ENCODE measurements around the gene SHE.
"Not testable (repeated sequence)": the region's sequence is repeated elsewhere in the genome, so short reads cannot be mapped to it uniquely, and the experiment has no call there.

The SHE gene

GRCh38 chr1:154520333-154520732 is 18.1 kb upstream of the SHE start:
- DNase-seq, result no peak
- intact Hi-C loops (cut with DNase I), result no loop called here

GRCh38 chr1:154519591-154519991 is 17.4 kb upstream of the SHE start:
- intact Hi-C loops (cut with DNase I), result no loop called here
- no peak for DNase-seq

GRCh38 chr1:154517661-154518060 is 15.4 kb upstream of the SHE start:
- no peak for DNase-seq
- intact Hi-C loops (cut with DNase I), result no loop called here

- no peak for DNase-seq
- intact Hi-C loops (cut with DNase I), result no loop called here
Measured at GRCh38 chr1:154514066-154514553, 11.9 kb upstream of the SHE start.

GRCh38 chr1:154512760-154513159 is 10.5 kb upstream of the SHE start:
- no peak for DNase-seq
- intact Hi-C loops (cut with DNase I), result no loop called here

- intact Hi-C loops (cut with DNase I), result no loop called here
- no peak for DNase-seq
Measured at GRCh38 chr1:154503898-154504297, 1.7 kb upstream of the SHE start.

GRCh38 chr1:154502744-154503115 is 518 bp upstream of the SHE start:
- intact Hi-C loops (cut with DNase I), result no loop called here
- DNase-seq, result no peak

- intact Hi-C loops (cut with DNase I), result no loop called here
- DNase-seq, result peak in 3 of 42 donors; percentile 10 to 27 (median 18)
Measured at GRCh38 chr1:154501423-154502065, 668 bp downstream of the SHE start.

GRCh38 chr1:154500533-154500932 is 1.7 kb downstream of the SHE start:
- intact Hi-C loops (cut with DNase I), result no loop called here
- DNase-seq, result no peak

- intact Hi-C loops (cut with DNase I), result no loop called here
- no peak for DNase-seq
Measured at GRCh38 chr1:154499446-154499845, 2.8 kb downstream of the SHE start.

GRCh38 chr1:154497026-154497806 is 5.0 kb downstream of the SHE start:
- DNase-seq, result no peak

GRCh38 chr1:154496383-154496782 is 5.8 kb downstream of the SHE start:
- DNase-seq, result no peak
- intact Hi-C loops (cut with DNase I), result no loop called here

More at GRCh38 chr1:154497026-154497806, 5.0 kb downstream of the SHE start:
- intact Hi-C loops (cut with DNase I), result no loop called here

- no peak for DNase-seq
- intact Hi-C loops (cut with DNase I), result no loop called here
Measured at GRCh38 chr1:154495496-154496273, 6.5 kb downstream of the SHE start.

GRCh38 chr1:154493276-154493675 is 8.9 kb downstream of the SHE start:
- peak in 9 of 42 donors; percentile 22 to 53 (median 29) for DNase-seq
- intact Hi-C loops (cut with DNase I), result no loop called here

GRCh38 chr1:154492115-154492514 is 10.1 kb downstream of the SHE start:
- DNase-seq, result no peak
- intact Hi-C loops (cut with DNase I), result no loop called here

- intact Hi-C loops (cut with DNase I), result no loop called here
Measured at GRCh38 chr1:154490317-154490716, 11.9 kb downstream of the SHE start.

GRCh38 chr1:154489695-154490274 is 12.4 kb downstream of the SHE start:
- no peak for DNase-seq
- intact Hi-C loops (cut with DNase I), result loop anchor here (10.0 kb wide), 1 partner anchor 385 kb away; the partner anchor contains the start of gene KCNN3

More at GRCh38 chr1:154490317-154490716, 11.9 kb downstream of the SHE start:
- DNase-seq, result no peak

- intact Hi-C loops (cut with DNase I), result loop anchor here (10.0 kb wide), 1 partner anchor 386 kb away; the partner anchor contains the start of gene KCNN3
Measured at GRCh38 chr1:154488922-154489321, 13.3 kb downstream of the SHE start.

GRCh38 chr1:154486756-154487155 is 15.5 kb downstream of the SHE start:
- not testable (repeated sequence) for DNase-seq
- intact Hi-C loops (cut with DNase I), result loop anchor here (10.0 kb wide), 1 partner anchor 388 kb away; the partner anchor contains the start of gene KCNN3

More at GRCh38 chr1:154488922-154489321, 13.3 kb downstream of the SHE start:
- DNase-seq, result no peak

All from head of caudate nucleus (tissue), 42 donors.